Ascending aorta (tissue), 2 donors: ENCODE measurements around the gene MAN1C1. TPM values are rescaled to one million over a fixed set of nuclear protein-coding genes. Genes with fewer than 3 reads are reported as not detected.
A peak's percentile ranks its signal among the peaks of the same experiment; 100 is the strongest.

Experiments
- DNase-seq, 2 donors: peaks; one replicate each; pipeline ENCODE4 v3.0.0-alpha.2; 2019; ENCODE audit warnings: low spot score in 2 of 2
- H3K27ac ChIP-seq, 2 donors: fragments of 200-600 bp; sonication (generic); one replicate each; pipeline ENCODE4 v1.5.1; 2016 to 2017; ENCODE audit warnings: mild to moderate bottlenecking in 1 of 2
- H3K27me3 ChIP-seq: fragments of 200-600 bp; sonication (generic); one replicate; pipeline ENCODE4 v1.5.1; 2017
- H3K36me3 ChIP-seq, 2 donors: fragments of 200-600 bp; sonication (generic); one replicate each; pipeline ENCODE4 v1.5.1; 2016
- H3K4me1 ChIP-seq, 2 donors: fragments of 200-600 bp; sonication (generic); one replicate each; pipeline ENCODE4 v1.5.1; 2016 to 2017; ENCODE audit warnings: mild to moderate bottlenecking in 1 of 2
- H3K4me3 ChIP-seq, 2 donors: fragments of 200-600 bp; sonication (generic); one replicate each; pipeline ENCODE4 v1.5.1; 2016 to 2017; ENCODE audit warnings: mild to moderate bottlenecking in 1 of 2
- H3K9me3 ChIP-seq, 2 donors: fragments of 200-600 bp; sonication (generic); one replicate each; pipeline ENCODE4 v1.5.1; 2016
- intact Hi-C: fragments of 100-400 bp; cut with DNase I; formaldehyde crosslinking; loops from one replicate; pipeline ENCODE4 v1.15.1; 2023
- total RNA-seq: library from RNA; depleted of rRNA; stranded (reverse); fragments of >200 nt; gene quantifications from one replicate; pipeline ENCODE4 v1.1.0, GENCODE V29; 2016
- TF ChIP-seq, protein P1 (sequence below), 3 experiments: fragments of 200-600 bp in 2 of 3; fragments of 450-650 bp in 1 of 3; sonication (generic) in 2 of 3; IDR thresholded peaks; one replicate each; pipeline ENCODE4 v1.5.1; 2016 to 2019; ENCODE audit warnings: antibody characterized with exemption in 3 of 3, mild to moderate bottlenecking in 1 of 3, moderate library complexity in 1 of 3

MAN1C1 gene
- total RNA-seq, 1 donor from 2014 or later: 14.3 TPM

DNA sequence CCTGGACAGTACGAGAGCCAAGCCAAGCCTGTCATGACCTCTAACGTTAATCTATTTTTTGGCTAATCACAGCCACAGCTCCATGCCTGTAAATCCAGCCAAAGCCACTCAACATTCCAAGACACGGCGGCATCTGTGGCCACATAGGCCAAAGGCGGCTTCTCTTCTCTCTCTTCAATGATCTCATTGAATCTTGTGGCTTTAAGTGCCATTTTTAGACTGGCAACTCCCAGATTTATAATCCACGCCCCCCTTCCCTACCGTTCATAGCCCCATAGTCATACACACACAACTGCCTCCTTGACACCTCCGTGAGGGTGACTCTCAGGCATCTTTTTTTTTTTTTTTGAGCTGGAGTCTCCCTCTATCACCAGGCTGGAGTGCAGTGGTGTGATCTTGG is 177.7 kb downstream of the MAN1C1 start:
- intact Hi-C loops: no loop called here
- H3K4me1 ChIP-seq: peaks cover 4 to 8% of the 10 kb centered on the region in 2 donors
- no peaks in the 10 kb centered on the region for H3K27me3 ChIP-seq
- no peak overlapping the region for H3K27ac ChIP-seq
- H3K9me3 ChIP-seq: no peaks in the 10 kb centered on the region
- TF ChIP-seq, protein P1, sequence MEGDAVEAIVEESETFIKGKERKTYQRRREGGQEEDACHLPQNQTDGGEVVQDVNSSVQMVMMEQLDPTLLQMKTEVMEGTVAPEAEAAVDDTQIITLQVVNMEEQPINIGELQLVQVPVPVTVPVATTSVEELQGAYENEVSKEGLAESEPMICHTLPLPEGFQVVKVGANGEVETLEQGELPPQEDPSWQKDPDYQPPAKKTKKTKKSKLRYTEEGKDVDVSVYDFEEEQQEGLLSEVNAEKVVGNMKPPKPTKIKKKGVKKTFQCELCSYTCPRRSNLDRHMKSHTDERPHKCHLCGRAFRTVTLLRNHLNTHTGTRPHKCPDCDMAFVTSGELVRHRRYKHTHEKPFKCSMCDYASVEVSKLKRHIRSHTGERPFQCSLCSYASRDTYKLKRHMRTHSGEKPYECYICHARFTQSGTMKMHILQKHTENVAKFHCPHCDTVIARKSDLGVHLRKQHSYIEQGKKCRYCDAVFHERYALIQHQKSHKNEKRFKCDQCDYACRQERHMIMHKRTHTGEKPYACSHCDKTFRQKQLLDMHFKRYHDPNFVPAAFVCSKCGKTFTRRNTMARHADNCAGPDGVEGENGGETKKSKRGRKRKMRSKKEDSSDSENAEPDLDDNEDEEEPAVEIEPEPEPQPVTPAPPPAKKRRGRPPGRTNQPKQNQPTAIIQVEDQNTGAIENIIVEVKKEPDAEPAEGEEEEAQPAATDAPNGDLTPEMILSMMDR (IDR thresholded peaks at IDR 0.05): no peak
- no peaks in the 10 kb centered on the region for H3K36me3 ChIP-seq
- no peak for DNase-seq
- no peak overlapping the region for H3K4me3 ChIP-seq

DNA sequence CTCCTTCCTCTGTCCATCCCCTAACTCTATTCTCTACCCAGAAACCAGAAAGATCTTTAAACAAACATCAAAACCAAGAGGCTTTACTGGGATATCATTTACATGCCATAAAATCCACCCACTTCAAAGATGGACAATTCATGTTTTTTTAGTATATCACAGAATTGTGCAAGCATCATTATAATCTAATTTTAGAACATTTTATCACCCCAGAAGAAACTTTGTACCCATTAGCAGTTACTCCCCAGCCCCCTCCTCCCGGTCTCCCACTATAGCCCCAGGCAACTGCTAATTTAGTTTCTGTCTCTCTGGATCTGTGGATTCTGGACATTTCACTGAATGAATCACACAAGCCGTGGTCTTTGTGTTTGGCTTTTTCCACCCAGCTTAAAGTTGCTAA is 178.6 kb downstream of the MAN1C1 start:
- Histone ChIP-seq H3K9me3 (no peaks in the 10 kb centered on the region), H3K27ac (no peak overlapping the region), H3K27me3 (no peaks in the 10 kb centered on the region), H3K4me3 (no peak overlapping the region), H3K4me1 (peaks cover 4 to 12% of the 10 kb centered on the region in 2 donors), H3K36me3 (no peaks in the 10 kb centered on the region)
- intact Hi-C loops: loop anchor here (5.0 kb wide), 2 partner anchors 273 to 293 kb away; no protein-coding TSS in a partner anchor
- TF ChIP-seq, protein P1 (IDR thresholded peaks at IDR 0.05): no peak
- no peak for DNase-seq

DNA sequence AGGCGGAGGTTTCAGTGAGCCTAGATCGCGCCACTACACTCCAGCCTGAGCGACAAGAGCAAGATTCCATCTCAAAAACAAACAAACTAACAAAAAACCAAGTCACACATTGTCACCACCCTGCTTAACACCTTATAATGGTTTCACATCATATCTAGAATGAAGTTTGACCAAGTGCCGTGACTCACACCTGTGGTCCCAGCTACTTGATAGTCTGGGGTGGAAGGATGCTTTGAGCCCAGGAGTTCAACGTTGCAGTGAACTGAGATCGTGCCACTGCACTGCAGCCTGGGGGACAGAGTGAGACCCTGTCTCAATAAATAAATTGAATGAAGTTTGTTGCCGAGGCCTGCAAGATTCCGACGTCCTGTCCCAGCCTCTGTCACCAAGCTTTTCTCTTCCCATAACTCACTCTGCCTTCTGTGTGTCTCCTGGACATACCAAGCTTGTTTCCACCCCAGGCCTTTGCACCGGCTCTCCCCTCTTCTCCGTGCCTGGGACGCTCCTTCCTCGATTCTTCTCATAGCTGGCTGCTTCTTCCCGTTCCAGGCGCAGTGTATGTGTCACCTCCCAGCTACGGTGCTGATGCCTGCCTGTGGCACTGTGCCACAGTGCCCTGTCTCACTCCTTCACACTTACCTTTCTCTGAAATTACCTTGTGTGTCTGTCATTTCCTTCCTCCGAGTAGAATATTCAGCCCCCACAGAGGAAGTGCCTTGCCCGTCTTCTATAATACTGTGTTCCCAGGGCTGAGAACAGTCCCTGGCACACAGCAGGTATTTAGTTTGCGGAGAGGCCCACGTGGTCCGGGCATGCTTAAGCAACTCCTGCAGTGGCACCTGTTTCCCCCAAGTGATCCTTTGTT is 179.6 kb downstream of the MAN1C1 start:
- TF ChIP-seq, protein P1 (IDR thresholded peaks at IDR 0.05): no peak
- H3K27ac ChIP-seq: no peak overlapping the region

DNA sequence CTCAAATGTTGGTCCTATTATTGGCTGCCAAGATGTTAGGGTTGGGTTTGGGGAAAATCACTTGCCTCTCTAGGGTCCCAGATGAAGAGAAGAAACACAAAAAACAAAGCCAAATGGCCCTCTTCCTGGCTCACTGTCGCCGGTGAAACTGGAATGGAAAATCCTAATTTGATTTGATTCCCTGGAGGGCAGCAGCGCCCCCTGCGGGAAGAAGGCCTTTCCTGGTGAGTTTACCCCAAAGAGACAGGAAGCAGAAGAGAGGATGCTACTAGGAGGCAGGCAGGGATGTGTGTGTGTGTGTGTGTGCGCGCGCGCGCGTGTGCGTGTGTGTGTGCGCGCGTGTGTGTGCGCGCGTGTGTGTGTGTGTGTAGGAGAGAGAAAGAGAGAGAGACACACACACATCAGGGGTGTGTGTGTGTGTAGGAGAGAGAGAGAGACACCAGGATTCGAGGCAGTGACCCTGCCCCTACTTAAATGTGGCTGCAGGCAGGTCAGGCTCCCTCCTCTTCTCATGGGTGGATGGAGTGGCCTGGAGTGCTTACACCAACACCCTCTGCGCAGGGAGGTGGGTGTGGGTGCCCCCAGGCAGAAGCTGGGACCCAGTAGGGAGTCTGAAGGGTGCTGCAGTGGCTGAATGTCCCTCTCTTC is 180.3 kb downstream of the MAN1C1 start:
- Histone ChIP-seq H3K36me3 (no peaks in the 10 kb centered on the region), H3K27me3 (no peaks in the 10 kb centered on the region), H3K27ac (no peak overlapping the region), H3K4me1 (peaks cover 4 to 20% of the 10 kb centered on the region in 2 donors), H3K9me3 (no peaks in the 10 kb centered on the region), H3K4me3 (peak overlapping the region in 1 of 2 donors; percentile 9)
- intact Hi-C loops: loop anchor here (1.0 to 5.0 kb wide), 5 partner anchors 52 to 295 kb away; no protein-coding TSS in a partner anchor
- DNase-seq: peak; percentile 33 to 92
- TF ChIP-seq, protein P1 (IDR thresholded peaks at IDR 0.05): peak; percentile 78 to 82 (median 79)

More for the DNA sequence above, 179.6 kb downstream of the MAN1C1 start:
- no peaks in the 10 kb centered on the region for H3K27me3 ChIP-seq
- no peaks in the 10 kb centered on the region for H3K36me3 ChIP-seq
- no peak for DNase-seq
- H3K9me3 ChIP-seq: no peaks in the 10 kb centered on the region
- H3K4me1 ChIP-seq: peaks cover 4 to 15% of the 10 kb centered on the region in 2 donors
- peak overlapping the region in 1 of 2 donors; percentile 9 for H3K4me3 ChIP-seq
- intact Hi-C loops: loop anchor here (1.0 to 5.0 kb wide), 5 partner anchors 51 to 294 kb away; no protein-coding TSS in a partner anchor

DNA sequence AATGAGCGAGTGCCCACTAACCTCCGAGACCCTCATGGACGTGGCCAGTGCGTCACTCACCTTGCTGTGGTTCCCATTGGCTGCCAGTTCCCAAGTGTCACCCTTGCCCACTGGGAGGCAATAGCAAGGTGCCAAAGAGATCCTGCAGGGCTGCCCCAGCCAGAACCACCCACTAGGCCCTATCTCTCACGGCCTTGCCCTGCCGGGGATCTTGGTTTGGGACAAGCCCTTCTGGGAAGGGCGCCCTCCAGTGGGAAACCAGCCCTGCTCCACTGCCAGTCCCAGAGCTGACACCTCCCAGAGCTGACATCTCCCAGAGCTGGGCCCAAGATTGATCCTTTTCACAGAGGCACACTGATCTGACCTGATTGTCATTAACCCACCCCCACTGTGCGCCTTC is 181.3 kb downstream of the MAN1C1 start:
- no peaks in the 10 kb centered on the region for H3K36me3 ChIP-seq
- no peaks in the 10 kb centered on the region for H3K9me3 ChIP-seq
- H3K4me3 ChIP-seq: no peak overlapping the region
- TF ChIP-seq, protein P1 (IDR thresholded peaks at IDR 0.05): peak in 2 of 3 experiments; percentile 28 to 33
- no peak for DNase-seq
- no peaks in the 10 kb centered on the region for H3K27me3 ChIP-seq
- no peak overlapping the region for H3K27ac ChIP-seq
- peaks cover 4 to 20% of the 10 kb centered on the region in 2 donors for H3K4me1 ChIP-seq
- intact Hi-C loops: loop anchor here (2.0 to 5.0 kb wide), 4 partner anchors 53 to 296 kb away; no protein-coding TSS in a partner anchor
